ENCODE results near the gene ZNF518B. TPM values are rescaled to one million over a fixed set of nuclear protein-coding genes. Genes with fewer than 3 reads are reported as not detected.

The ZNF518B gene
- total RNA-seq, 1 donor from 2014 or later, result 12.7 TPM

GRCh38 chr4:10417740-10418139, 39.5 kb downstream of the ZNF518B start:
- no peak for DNase-seq (ENCODE audit: low read depth)
- H3K4me3 ChIP-seq (ENCODE audit: low read depth, low read length), result no peak overlapping the region
- TF ChIP-seq CTCF (conservative IDR thresholded peaks at IDR 0.05; ENCODE audit: low read depth, low read length), result no peak

- no peak for TF ChIP-seq CTCF (conservative IDR thresholded peaks at IDR 0.05; ENCODE audit: low read depth, low read length)
- no peak for DNase-seq (ENCODE audit: low read depth)
- H3K4me3 ChIP-seq (ENCODE audit: low read depth, low read length), result no peak overlapping the region
These were observed 40.8 kb downstream of the ZNF518B start for GRCh38 chr4:10416441-10416840.

- TF ChIP-seq CTCF (conservative IDR thresholded peaks at IDR 0.05; ENCODE audit: low read depth, low read length), result no peak
- H3K4me3 ChIP-seq (ENCODE audit: low read depth, low read length), result no peak overlapping the region
- DNase-seq (ENCODE audit: low read depth), result no peak
These were observed 44.0 kb downstream of the ZNF518B start for GRCh38 chr4:10413177-10413576.

GRCh38 chr4:10405672-10406071, 51.6 kb downstream of the ZNF518B start:
- TF ChIP-seq CTCF (conservative IDR thresholded peaks at IDR 0.05; ENCODE audit: low read depth, low read length), result no peak
- H3K4me3 ChIP-seq (ENCODE audit: low read depth, low read length), result no peak overlapping the region
- no peak for DNase-seq (ENCODE audit: low read depth)

GRCh38 chr4:10403633-10404445, 53.4 kb downstream of the ZNF518B start:
- DNase-seq (ENCODE audit: low read depth), result peak; percentile 6

GRCh38 chr4:10395971-10396580, 61.1 kb downstream of the ZNF518B start:
- DNase-seq (ENCODE audit: low read depth), result no peak
- no peak for TF ChIP-seq CTCF (conservative IDR thresholded peaks at IDR 0.05; ENCODE audit: low read depth, low read length)
- H3K4me3 ChIP-seq (ENCODE audit: low read depth, low read length), result no peak overlapping the region

More at GRCh38 chr4:10403633-10404445, 53.4 kb downstream of the ZNF518B start:
- peak; percentile 67 for TF ChIP-seq CTCF (conservative IDR thresholded peaks at IDR 0.05; ENCODE audit: low read depth, low read length)
- H3K4me3 ChIP-seq (ENCODE audit: low read depth, low read length), result no peak overlapping the region

Other genes with a start within 250 kb of the ZNF518B start
- not detected in 2 replicates for gene CLNK, start 227.3 kb upstream of the ZNF518B start, total RNA-seq